NCI-H2107 treated with DMSO at 0.1 percent for 48 hours (cell line): ENCODE data around the gene MTMR6.
"Not testable (repeated sequence)": the region's sequence is repeated elsewhere in the genome, so short reads cannot be mapped to it uniquely, and the experiment has no call there.

ENCODE experiments used
- DNase-seq: peaks from one replicate; lab custom pipeline; 2025; ENCODE audit not compliant: unreplicated experiment; lab: John Stamatoyannopoulos, UW

MTMR6 gene

DNA sequence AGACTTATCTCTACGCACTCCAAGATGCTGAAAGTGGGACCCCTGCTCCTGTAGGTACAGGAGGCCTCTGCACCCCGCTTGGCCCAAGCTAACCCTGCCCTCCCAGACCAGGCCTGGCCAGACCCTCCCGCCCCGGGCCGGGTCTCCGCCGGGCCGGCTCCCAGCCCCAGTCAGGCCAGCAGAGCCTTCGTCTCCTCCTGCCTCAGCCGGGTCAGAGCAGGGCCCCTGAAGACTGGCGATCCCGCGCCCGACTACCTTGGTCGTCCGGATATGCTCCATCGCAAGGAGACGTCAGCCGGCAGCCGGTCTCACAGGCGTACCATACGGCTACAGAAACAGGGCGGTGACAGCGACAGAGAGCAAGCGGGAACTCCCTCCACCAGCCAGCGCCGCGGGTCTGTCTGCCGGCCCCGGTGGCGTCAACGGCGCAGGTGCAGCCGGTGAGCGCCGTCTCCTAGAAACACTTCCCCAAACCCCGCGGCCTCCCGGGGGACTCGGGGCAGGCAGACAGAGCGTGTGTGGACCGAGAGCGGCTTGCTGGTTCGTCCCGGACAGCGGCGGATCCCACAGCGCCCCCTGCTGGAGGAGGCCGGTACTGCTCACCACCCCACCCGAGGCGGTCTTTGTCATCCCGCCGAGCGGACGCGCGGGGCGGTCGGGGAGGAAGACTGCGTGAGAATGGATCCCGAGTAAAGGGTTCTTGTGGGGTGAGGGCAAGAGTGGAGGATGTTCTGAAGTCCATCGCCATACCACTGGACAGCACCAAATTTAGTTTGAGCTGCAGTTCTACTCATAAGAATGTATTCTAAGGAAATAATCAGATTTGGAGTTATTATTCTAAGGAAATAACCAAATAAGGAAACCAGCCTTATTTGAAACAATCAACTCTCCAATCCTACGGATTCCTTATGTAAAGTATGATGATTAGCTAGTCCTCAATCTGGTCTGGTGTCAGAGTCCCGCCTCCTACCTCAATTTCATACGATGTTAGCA lies at the start of gene MTMR6:
Gene MTMR6, minus strand, starts transcription at position 520 of the 993 bp plus-strand sequence. Its CDS starts 241 bp downstream, at position 279.
- peak; percentile 80 for DNase-seq

DNA sequence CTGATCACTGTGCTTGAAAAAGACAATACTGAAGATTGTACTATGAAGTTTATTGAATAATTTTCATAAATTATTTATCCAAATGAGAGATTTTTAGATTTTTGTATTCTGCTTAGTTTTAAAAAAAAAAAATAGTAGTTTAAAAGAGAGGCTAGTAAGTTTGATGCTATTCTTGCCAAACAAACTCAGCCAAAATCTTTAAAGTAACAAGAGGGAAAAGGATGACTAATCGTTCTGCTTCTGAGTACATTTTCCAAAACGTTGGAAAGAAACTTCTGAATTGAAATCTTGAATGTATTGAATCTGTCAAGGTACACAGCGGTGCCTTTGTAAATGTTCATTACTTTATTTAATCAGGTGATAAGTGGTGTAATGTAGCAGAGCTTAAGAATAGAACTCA lies 48.6 kb upstream of the MTMR6 start:
- DNase-seq: no peak

DNA sequence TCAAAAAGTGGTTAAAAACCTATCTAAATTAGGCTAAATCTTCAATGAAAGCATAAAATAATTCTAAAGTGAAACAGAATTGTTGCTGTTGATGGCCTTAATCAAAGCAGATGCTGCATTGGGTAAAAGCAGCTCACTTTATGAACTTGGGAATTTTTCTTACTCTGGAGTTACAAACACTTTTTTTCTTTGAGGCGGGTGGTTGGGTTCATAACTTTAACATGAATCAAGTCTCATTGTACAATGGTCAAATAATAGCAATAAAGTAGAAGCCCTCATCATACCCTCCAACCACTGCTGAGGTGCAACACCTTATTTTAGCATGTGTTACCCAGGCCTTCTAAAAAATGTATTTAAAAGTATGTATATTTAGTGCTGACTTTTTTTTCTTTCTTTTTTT lies 43.3 kb upstream of the MTMR6 start:
- DNase-seq: no peak

GRCh38 chr13:25329706-25330105 lies 42.4 kb upstream of the MTMR6 start:
- no peak for DNase-seq

- no peak for DNase-seq
Observed at GRCh38 chr13:25324100-25324499, 36.8 kb upstream of the MTMR6 start.

GRCh38 chr13:25319771-25320170 lies 32.5 kb upstream of the MTMR6 start:
- no peak for DNase-seq

GRCh38 chr13:25318946-25319345 lies 31.7 kb upstream of the MTMR6 start:
- not testable (repeated sequence) for DNase-seq

GRCh38 chr13:25310891-25311290 lies 23.6 kb upstream of the MTMR6 start:
- DNase-seq: no peak

- DNase-seq: no peak
Observed at GRCh38 chr13:25306671-25307464, 19.6 kb upstream of the MTMR6 start.

GRCh38 chr13:25302121-25302520 lies 14.8 kb upstream of the MTMR6 start:
- DNase-seq: no peak

DNA sequence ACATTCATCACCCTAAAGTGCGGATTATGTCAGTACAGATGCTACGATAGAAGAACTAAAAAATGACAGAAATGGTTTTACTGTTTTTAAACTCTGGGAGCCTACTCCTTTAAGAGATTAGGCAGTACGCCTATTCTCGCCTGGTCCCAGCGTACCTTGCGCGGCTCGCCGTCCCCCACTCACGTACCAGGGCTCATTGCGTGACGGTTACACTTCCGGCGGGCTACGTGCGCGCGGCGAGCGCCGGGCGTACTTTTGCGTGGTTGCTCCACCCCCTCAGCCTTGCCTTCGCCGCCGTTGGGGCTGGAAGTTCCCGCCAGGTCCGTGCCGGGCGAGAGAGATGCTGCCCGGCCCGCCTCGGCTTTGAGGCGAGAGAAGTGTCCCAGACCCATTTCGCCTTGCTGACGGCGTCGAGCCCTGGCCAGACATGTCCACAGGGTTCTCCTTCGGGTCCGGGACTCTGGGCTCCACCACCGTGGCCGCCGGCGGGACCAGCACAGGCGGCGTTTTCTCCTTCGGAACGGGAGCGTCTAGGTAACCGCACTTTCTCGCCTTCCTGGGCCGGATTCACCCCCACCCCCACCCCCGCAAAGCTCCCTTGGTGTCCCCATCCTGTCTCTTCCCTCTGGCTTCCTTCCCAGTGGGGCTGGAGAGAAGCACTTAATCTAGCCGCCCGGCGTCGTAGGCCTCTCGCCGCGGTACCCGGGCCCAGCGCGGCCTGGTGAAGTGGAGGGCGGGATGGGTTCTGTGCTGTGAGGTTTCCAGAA lies 14.2 kb upstream of the MTMR6 start, which contains the start of gene NUP58:
Gene NUP58, plus strand, starts transcription at position 279 of the 767 bp plus-strand sequence. Its CDS starts 149 bp downstream, at position 428.
- DNase-seq: peak; percentile 80

DNA sequence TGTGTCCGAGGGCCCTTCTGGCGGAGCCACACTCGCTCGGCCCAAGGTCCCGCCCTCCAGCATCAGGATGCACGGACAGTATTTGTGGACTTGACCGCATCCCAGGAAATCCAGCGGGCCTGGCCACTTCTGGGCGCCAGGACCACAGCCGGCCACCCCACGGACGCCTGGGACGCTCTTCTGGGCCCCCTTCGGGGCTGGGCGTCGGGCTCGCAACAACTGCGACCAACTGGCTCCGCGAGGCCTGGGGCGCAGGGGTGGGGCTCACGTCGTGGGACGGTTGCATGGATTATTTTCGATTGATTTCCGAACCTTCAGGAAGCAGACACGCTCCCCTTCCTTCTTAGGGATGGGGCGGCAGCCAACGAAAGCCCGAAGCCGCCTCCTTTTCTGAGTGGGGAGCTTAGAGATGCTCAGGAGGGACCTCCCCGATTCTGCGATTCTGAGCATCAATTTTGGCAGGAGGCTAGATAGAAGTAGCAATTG lies 13.6 kb upstream of the MTMR6 start:
- DNase-seq: no peak

GRCh38 chr13:25295701-25296100 lies 8.4 kb upstream of the MTMR6 start:
- no peak for DNase-seq

- no peak for DNase-seq
Observed at GRCh38 chr13:25295228-25295627, 7.9 kb upstream of the MTMR6 start.

- DNase-seq: peak; percentile 58
Observed at GRCh38 chr13:25292301-25292700, 5.0 kb upstream of the MTMR6 start.

DNA sequence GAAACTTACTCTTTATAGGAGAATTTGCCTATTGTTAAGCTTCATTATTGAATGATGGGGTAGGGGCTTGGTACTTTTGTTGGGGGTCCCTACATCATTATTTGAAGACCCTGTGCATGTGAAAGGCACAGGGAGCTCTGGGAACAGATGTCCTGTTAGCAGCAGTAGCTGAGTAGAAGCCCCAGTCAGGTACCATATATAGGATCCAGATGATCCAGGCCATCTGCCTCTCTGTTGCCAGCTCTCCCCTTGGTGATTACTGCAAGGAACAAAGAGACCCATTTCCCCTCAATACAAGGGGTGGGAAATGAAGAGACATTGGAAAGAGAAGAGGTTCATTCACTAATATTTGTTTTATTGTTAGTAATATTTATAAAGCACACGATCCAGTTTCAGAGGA lies 4.4 kb upstream of the MTMR6 start:
- no peak for DNase-seq

- no peak for DNase-seq
Observed at GRCh38 chr13:25288966-25289365, 1.7 kb upstream of the MTMR6 start.

DNA sequence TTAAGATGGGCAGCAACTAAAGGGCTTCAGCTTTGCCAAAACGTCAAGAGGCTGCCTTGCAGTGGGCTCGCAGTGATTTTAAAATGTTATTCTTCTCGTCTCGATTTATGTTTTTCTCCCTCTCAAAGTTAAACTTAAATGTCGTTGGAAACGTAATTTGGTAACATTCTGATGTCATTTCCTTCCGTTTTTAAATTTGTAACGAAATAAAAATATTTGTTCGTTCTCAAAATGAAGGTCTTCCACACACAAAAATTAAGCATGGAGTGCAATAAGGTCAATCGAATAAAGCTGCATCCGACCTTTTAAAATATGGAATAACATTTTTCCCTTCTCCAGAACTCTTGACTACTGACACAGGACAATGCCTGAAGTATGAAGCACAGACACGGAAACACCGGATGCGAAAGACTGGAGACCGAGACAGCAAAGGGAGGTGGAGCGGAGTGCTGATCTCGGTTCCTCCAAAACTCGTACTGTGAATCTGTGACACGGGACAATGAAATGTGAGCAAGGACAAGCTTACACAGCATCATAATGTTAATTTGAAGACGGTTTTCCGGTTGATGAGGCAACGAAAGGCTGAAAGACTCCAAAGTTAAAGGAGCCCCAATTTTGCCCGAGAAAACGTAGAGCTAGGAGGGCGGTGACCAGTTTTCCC lies 850 bp downstream of the MTMR6 start:
- DNase-seq: peak; percentile 32

GRCh38 chr13:25281935-25282332 lies 5.4 kb downstream of the MTMR6 start:
- no peak for DNase-seq
